Progenitor cell of endocrine pancreas (in vitro differentiated cells): ENCODE measurements around the gene G2E3. TPM values are rescaled to one million over a fixed set of nuclear protein-coding genes. Genes with fewer than 3 reads are reported as not detected.

Source experiments
- DNase-seq: peaks from one replicate; pipeline ENCODE4 v3.0.0; 2021; ENCODE audit warnings: low spot score; ENCODE audit not compliant: unreplicated experiment
- H3K27ac Mint-ChIP-seq: 2 replicates; pipeline ENCODE4 v1.8.0; 2021; ENCODE audit warnings: mild to moderate bottlenecking, moderate library complexity, mixed read lengths
- H3K27me3 Mint-ChIP-seq: 2 replicates; pipeline ENCODE4 v1.8.0; 2021; ENCODE audit warnings: mixed read lengths
- H3K36me3 Mint-ChIP-seq: 2 replicates; pipeline ENCODE4 v1.8.0; 2022; ENCODE audit warnings: mixed read lengths; ENCODE audit not compliant: insufficient read depth
- H3K4me1 Mint-ChIP-seq: 2 replicates; pipeline ENCODE4 v1.8.0; 2021; ENCODE audit warnings: low read depth, mixed read lengths
- H3K4me3 Mint-ChIP-seq: 2 replicates; pipeline ENCODE4 v1.8.0; 2021; ENCODE audit warnings: low read depth, mild to moderate bottlenecking, moderate library complexity, mixed read lengths
- H3K9me3 Mint-ChIP-seq: 2 replicates; pipeline ENCODE4 v1.8.0; 2021; ENCODE audit warnings: low read depth, mixed read lengths
- total RNA-seq: library from RNA; stranded (reverse); gene quantifications from 2 replicates; pipeline ENCODE4 v1.2.1, GENCODE V29; 2021
- TF ChIP-seq, protein P1 (sequence below): fragments of 200-600 bp; sonication (generic); IDR thresholded peaks from one replicate; pipeline ENCODE4 v1.5.0; 2021; ENCODE audit warnings: antibody characterized with exemption, mild to moderate bottlenecking; ENCODE audit not compliant: unreplicated experiment

G2E3 gene
- total RNA-seq, 1 donor from 2014 or later = 31.4 TPM

DNA sequence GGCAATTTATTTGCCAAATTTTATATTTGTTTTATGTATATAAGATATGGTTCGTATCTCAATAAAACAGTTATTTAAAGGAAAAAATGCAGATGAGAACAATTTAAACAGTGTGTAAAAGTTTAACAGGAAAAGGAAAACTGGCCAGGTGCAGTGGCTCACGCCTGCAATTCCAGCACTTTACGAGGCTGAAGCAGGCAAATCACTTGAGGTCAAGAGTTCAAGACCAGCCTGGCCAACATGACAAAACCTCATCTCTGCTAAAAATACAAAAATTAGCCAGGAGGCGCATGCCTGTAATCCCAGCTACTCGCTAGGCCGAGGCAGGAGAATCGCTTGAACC, 22.3 kb downstream of the G2E3 start:
- peaks cover 10% of the 10 kb centered on the region for H3K4me1 Mint-ChIP-seq
- peaks cover 22% of the 10 kb centered on the region for H3K9me3 Mint-ChIP-seq
- H3K4me3 Mint-ChIP-seq = no peak overlapping the region
- peaks cover 29% of the 10 kb centered on the region for H3K36me3 Mint-ChIP-seq
- H3K27me3 Mint-ChIP-seq = no peaks in the 10 kb centered on the region
- no peak overlapping the region for H3K27ac Mint-ChIP-seq
- TF ChIP-seq, protein P1, sequence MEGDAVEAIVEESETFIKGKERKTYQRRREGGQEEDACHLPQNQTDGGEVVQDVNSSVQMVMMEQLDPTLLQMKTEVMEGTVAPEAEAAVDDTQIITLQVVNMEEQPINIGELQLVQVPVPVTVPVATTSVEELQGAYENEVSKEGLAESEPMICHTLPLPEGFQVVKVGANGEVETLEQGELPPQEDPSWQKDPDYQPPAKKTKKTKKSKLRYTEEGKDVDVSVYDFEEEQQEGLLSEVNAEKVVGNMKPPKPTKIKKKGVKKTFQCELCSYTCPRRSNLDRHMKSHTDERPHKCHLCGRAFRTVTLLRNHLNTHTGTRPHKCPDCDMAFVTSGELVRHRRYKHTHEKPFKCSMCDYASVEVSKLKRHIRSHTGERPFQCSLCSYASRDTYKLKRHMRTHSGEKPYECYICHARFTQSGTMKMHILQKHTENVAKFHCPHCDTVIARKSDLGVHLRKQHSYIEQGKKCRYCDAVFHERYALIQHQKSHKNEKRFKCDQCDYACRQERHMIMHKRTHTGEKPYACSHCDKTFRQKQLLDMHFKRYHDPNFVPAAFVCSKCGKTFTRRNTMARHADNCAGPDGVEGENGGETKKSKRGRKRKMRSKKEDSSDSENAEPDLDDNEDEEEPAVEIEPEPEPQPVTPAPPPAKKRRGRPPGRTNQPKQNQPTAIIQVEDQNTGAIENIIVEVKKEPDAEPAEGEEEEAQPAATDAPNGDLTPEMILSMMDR = no peak
- DNase-seq = no peak

DNA sequence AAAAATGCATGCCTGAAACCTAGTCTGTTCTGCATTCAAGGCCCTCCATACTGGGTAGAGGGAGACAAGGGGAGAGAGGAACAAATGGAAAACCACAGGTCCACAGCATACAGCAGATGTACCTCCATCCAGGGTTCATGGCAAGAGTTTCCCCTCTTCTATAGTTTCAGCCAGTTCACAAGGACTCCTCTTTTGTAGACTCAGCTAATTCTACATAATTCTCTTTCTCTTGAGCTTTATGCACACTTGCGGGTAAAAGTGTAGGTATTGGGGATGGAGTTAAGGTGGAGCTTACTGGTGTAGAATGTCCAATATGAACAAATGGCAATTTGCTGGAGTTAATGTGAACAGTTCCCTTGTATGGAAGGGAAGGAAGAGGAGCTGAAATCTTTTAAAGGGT, 23.4 kb downstream of the G2E3 start:
- H3K27me3 Mint-ChIP-seq = no peaks in the 10 kb centered on the region

DNA sequence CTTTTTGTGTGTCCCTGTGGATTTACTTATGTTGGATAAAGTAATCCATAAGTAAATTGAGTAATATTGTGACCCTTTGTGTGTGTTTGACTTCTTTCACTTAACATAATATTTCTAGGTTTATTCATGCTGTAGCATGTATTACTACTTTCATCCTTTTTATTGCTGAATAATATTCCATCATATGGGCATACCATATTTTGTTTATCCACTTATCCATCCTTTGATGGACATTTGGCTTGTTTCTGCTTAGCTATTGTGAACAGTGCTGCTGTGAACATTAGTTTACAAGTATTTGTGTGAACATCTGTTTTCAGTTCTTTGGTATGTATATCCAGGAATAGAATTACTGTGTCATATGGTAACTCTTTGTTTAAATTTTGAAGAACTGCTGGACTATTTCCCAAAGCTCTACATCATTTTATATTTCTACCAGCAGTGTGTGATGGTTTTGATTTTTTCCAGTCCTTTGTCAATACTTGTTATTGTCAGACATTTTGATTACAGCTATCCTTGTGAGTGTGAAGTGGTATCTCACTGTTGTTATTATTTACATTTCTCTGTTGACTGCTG, 25.2 kb downstream of the G2E3 start:
- no peak for DNase-seq
- no peaks in the 10 kb centered on the region for H3K27me3 Mint-ChIP-seq
- no peaks in the 10 kb centered on the region for H3K4me1 Mint-ChIP-seq
- no peak overlapping the region for H3K27ac Mint-ChIP-seq
- TF ChIP-seq, protein P1 = no peak
- H3K9me3 Mint-ChIP-seq = peaks cover 22% of the 10 kb centered on the region
- peaks cover 28% of the 10 kb centered on the region for H3K36me3 Mint-ChIP-seq
- no peak overlapping the region for H3K4me3 Mint-ChIP-seq

More for the DNA sequence above, 23.4 kb downstream of the G2E3 start:
- H3K4me3 Mint-ChIP-seq = no peak overlapping the region
- no peak overlapping the region for H3K27ac Mint-ChIP-seq
- DNase-seq = no peak
- peaks cover 7% of the 10 kb centered on the region for H3K4me1 Mint-ChIP-seq
- TF ChIP-seq, protein P1 = no peak
- H3K36me3 Mint-ChIP-seq = peaks cover 29% of the 10 kb centered on the region
- peaks cover 22% of the 10 kb centered on the region for H3K9me3 Mint-ChIP-seq

DNA sequence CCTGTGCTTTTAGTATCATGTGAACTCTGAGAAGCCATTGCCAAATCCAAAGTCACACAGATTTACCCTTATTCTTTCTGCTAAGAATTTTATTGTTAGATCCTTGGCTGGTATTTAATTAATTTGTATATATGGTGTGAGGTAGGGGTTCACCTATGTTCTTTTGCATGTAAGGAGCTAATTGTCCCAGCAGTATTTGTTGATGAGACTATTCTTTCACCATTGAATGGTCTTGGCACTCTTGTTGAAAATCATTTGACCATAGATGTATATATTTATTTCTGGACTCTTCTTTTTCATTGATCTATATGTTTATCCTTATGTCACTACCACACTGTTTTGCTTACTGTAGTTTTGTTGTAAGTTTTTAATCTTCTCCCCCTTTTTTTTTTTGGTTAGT, 26.2 kb downstream of the G2E3 start:
- Mint-ChIP-seq H3K27ac (no peak overlapping the region), H3K4me1 (no peaks in the 10 kb centered on the region), H3K36me3 (peaks cover 32% of the 10 kb centered on the region), H3K4me3 (no peak overlapping the region), H3K9me3 (peaks cover 22% of the 10 kb centered on the region), H3K27me3 (no peaks in the 10 kb centered on the region)
- no peak for DNase-seq
- TF ChIP-seq, protein P1 = no peak

DNA sequence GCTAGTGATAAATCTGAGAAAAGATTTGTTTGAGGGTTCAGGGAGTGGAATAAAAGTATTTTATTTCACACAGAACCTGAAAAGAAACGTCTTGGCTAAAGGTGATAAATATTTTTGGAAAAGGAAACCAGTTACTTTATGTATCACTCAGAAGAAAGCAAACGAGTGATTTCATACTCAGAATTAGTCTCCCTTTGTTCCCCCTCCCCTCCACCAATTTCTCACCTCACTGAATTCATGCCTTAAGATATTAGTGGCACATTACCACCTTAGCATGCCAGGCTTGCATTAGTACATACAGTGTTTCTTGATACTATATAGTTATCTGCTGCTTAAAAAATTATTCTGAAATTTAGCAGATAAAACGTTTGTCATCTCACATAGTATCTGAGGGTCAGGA, 28.2 kb downstream of the G2E3 start:
- Mint-ChIP-seq H3K27me3 (no peaks in the 10 kb centered on the region), H3K4me1 (no peaks in the 10 kb centered on the region), H3K27ac (no peak overlapping the region), H3K36me3 (peaks cover 34% of the 10 kb centered on the region), H3K9me3 (peaks cover 22% of the 10 kb centered on the region), H3K4me3 (no peak overlapping the region)
- TF ChIP-seq, protein P1 = no peak
- no peak for DNase-seq
